Left renal pelvis (tissue), 4 donors: ENCODE results near the gene PXYLP1. TPM values are rescaled to one million over a fixed set of nuclear protein-coding genes. Genes with fewer than 3 reads are reported as not detected.
"Not testable (repeated sequence)": the region's sequence is repeated elsewhere in the genome, so short reads cannot be mapped to it uniquely, and the experiment has no call there.

ENCODE experiments used
- DNase-seq, 4 donors: peaks; one replicate each; pipeline ENCODE4 v3.0.0-alpha.2; 2013; ENCODE audit warnings: low read depth in 4 of 4, low spot score in 3 of 4
- polyA plus RNA-seq, 4 donors: library from polyadenylated mRNA; unstranded; fragments of 120-200 nt; gene quantifications; one replicate each; pipeline ENCODE4 v1.2.1, GENCODE V29; 2013; ENCODE audit not compliant: insufficient read length in 4 of 4

The PXYLP1 gene
- polyA plus RNA-seq, 4 donors: 37.7 to 49.1 (median 40.5) TPM

GRCh38 chr3:141314415-141314814 is 82.8 kb downstream of the PXYLP1 start:
- not testable (repeated sequence) for DNase-seq

GRCh38 chr3:141316851-141317250 is 85.2 kb downstream of the PXYLP1 start:
- DNase-seq: no peak

GRCh38 chr3:141320399-141321108 is 88.9 kb downstream of the PXYLP1 start:
- no peak for DNase-seq

DNA sequence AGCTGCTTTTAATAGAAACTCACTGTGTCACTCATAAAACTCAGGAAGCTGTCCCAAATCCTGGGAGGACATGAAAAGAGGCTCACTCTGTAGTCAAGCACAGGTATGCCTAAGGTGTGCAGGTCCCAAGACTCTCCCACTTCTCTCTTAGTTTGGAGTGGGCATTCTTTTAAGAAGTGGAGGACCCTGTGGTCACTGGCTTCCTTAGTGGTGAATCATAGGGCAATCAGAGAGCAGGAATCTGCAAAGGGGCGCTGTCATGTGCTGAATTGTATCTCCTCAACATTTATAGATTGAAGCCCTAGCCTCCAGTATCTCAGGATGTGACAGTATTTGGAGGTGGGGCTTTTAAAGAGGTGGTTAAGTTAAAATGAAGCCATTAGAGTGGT is 89.5 kb downstream of the PXYLP1 start:
- DNase-seq: no peak

- DNase-seq: no peak
Measured at GRCh38 chr3:141323936-141324704, 92.5 kb downstream of the PXYLP1 start.

GRCh38 chr3:141326123-141326522 is 94.5 kb downstream of the PXYLP1 start:
- DNase-seq: no peak

DNA sequence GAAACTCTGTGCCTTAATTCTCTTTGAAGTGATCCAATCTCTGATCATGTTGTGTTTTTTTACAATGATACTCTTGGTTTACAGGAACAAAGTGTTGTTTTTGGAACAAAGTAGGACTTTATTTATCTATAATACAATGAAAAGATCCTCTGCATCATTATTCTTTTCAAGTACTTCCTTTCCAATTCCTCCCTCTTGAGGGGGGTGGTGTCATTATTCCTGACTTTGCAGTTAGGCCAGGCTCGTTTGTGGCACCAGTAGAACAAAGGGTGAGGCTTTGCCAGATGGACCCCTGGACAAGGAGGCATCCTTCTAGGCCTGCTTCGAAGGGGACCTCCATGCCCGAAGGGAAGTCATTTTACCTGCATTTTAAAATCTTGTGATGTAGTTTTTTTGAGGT is 95.0 kb downstream of the PXYLP1 start:
- DNase-seq: no peak

DNA sequence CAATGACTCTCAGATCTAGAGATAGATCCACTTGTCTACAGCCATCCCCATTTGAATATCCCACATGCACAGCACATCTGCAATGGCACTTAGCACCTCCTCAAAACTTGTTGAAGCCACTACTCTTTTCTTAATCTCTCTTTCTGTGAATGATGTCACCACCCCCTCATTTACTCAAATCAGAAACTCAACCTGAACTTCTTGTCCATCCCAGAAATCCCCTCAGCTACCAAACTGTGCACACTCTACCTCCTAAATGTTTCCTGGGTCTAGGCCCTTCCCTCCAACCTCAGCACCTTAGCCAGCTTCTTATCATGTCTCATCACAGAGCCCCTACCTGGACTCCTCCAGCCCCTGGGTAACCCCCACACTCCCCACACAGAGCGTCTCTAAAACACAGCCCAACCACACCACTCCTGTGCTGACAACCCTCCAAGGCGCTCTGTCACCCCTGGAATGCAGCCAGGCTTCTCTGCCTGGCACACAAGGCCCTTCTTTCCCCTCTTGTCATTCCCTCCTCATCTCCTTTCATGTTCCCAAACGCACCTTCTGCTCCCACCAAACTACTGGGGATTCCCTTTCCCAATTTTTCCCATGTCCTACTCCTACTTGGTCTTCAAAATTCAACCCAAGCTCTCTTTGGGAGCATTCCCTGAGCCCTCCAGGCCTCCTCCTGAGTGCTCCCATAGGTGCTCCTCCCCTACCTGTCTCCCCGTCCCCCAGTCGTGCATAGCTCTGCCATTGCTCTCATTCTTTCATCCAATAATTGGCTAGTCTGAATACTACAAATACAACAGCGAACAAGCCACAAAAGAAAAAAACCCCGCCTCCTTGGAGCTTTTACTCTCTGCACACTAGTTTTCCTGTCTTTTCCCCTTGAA is 96.9 kb downstream of the PXYLP1 start:
- no peak for DNase-seq

DNA sequence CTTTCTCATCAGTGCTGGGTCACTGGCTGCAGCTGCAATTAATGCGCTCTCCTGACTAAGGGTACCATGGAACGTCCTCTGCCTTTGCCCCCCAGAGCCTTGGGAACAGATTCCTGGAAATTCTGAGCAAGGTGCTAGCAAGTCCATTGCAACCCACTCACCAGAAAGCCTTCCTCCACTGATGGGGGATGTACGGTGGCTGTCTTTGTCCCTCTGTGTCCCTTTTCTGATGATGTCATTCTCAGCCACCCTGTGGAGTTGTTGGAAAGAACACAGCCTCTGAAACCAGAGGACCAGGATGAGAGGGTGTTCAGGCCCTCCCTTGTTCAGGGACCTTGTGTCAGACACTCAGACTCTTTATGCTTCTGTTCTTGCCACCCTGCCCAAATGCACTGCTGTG is 98.6 kb downstream of the PXYLP1 start:
- DNase-seq: no peak

DNA sequence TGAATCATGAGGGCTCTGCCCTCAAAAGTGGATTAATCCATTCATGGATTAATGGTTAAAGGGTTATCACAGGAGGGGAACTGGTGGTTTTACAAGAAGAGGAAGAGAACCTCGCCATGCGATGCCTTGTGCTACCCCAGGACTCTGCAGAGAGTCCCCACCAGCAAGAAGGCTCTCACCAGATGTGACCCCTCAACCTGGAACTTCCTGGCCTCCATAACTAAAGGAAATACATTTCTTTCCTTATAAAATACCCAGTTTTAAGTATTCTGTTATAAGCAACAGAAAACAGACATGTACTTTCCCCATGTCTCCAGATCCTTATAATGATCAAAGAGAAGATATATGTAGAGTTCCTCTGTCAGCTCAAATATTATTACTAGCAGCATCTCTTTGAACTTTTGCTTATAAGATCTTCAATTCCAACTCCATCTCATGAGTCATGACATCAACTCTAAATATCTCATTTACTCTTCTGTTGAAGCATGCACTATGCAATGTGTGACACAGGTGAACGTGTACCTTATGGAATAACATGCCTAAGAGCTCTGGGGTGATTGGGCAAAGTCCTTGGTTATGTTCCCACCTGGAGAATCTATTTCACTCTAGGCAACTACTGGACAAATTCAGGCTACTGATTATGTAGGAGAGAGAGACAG is 99.2 kb downstream of the PXYLP1 start:
- DNase-seq: no peak

DNA sequence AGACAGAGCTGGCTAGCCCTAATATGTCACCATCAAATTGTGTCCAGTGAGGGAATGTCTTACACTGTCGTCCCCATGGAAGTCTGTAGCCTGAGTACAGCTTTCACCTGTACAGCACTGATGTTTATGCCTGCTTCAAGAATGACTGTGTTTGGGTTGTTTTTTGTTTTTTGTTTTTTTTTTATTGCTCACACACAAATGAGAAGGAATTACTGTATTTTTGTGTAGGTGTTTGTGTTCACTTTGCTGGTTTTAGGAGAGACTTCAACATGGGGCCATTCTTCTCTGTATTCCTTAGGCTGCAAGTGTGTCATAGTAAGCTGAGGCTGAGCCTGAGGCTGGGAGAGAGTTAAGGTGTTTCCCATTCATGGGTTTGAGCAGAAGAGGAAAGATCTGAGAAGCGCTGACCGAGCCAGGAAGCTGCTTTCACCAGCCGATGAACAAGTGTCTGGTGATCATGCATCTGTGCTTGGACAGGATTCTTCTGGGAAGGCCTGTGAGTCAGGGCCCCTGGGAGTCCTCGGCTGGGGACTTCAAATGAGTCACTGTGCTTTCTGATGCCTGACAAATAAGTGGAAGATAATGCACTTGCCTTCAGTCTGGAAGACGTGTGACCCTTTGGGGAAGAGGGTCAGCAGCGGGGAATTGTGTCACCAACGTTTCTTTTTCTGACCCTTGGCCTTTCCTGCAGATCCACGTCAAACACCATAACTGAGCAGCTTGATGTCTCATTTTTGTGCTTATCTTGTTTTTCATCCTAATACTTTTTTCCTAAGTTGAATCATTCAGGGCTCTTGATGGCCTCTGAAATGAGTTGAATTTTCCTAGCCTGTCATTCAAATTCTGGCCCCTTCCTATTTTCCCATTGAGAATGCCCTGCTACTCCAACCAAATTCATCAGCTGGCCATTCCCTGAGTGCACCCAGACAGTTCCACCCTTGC is 100.0 kb downstream of the PXYLP1 start:
- DNase-seq: no peak

DNA sequence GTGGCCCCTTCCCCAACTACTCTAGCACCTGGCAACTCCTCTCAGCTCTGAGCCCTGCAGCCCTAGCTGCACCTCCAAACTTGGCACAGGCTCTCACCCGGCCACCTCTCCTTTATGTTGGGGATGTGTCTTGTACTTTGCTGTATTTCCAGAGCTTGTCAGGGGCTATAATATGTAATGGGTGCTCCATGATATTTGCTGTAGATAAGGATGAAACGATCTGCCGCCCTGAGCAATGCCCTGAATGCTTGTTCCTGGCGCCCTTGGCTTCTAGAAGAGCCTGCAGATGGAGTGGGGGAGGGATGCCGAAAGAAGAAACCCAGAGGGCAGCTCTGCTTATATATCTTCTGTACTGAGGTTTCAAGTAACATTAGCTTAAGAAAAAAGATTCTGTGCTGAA is 100.8 kb downstream of the PXYLP1 start:
- no peak for DNase-seq

DNA sequence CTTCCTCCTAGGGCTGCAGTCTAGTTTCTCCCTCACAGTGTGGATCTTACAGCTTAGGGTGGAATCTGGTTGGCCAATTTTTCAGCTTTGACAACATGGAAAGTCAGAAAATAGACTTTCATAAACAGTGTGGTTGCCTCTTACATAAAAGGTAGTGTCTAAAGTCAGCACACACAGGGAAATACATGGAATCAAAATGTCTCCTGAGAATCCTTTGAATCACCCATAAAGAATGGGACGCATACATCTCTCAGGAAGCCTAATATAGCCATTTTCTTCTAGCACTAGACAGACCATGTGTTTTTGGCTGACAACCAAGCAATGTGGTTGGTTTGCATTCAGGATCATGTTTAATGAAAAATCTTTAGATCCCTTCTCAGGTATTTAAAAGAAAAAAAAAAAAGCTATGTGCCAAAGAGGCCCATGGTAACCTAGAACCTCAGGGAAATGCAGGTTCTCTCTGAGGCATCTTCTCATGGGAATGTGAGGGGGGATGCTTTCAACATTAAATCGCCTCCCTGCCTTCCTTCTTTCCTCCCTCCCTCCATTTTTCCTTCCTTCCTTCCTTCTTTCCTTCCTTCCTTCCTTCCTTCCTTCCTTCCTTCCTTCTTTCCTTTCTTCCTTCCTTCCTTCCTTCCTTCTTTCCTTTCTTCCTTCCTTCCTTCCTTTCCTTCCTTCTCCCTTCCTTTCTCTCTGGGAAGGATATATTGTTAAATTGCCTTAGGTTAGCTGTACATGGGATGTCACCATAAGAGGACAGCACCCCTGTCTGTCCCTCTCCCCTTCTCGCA is 102.4 kb downstream of the PXYLP1 start:
- no peak for DNase-seq

GRCh38 chr3:141334627-141335250 is 103.1 kb downstream of the PXYLP1 start:
- no peak for DNase-seq

DNA sequence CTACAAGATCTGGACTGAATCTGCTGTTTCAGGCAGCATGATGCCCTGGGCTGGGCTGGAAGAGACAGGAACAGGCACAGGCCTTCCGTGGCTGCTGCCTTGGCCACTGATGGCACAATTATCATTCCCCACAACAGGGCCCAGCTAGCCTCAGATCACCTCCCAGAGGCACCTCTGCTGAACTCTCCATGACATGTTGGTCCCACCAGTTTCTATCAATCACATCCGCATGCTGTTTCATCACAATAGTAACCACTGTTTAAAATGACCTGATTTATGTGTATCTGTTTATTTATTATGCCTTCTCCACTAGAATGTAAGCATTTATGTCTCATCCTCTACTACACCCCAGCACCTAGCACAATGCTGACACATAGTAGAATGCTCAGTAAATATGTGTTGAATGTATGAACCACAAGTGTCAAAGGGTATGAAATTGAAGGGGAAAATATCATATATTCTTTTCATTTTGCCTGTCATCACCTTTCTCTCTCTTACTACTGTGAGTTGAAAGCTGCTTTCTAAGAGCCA is 104.0 kb downstream of the PXYLP1 start:
- no peak for DNase-seq

- no peak for DNase-seq
Measured at GRCh38 chr3:141336672-141337522, 105.3 kb downstream of the PXYLP1 start.

DNA sequence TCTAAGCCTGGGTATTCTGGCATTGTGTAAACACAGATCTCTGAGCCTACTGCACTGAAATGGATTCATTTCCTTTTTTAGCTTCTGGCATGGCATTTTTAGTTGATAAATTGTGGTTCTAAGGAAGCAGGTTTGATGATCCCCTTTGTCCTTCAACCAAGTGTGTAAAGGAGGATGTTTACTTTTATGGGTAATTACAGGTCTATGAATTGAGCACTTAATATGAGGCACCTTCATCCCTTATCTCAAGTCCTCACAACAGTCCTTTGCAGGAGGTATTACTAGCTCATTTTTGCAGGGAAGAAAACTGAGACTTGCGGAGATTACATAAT is 105.9 kb downstream of the PXYLP1 start:
- no peak for DNase-seq
